GM12891 (cell line): ENCODE results near the gene PRSS1.

ENCODE experiments used
- POLR2AphosphoS5 ChIP-seq: IDR thresholded peaks from 2 replicates; pipeline ENCODE4 v1.6.1; 2011; ENCODE audit warnings: low read depth, low read length, control low read depth
- TAF1 ChIP-seq: IDR thresholded peaks from 2 replicates; pipeline ENCODE4 v1.6.1; 2011; ENCODE audit warnings: low read depth, low read length, control low read depth

GRCh38 chr7:142762104-142762503 is 12.8 kb downstream of the PRSS1 start:
- TF ChIP-seq POLR2AphosphoS5 (no peak), TAF1 (no peak)
